ENCODE results near the gene FN1.
A peak's percentile ranks its signal among the peaks of the same experiment; 100 is the strongest.

FN1 gene

GRCh38 chr2:215405722-215406581 lies 29.9 kb downstream of the FN1 start:
- no peak for DNase-seq

GRCh38 chr2:215404348-215405012 lies 31.4 kb downstream of the FN1 start:
- DNase-seq = no peak

- no peak for DNase-seq
Measured at GRCh38 chr2:215403441-215404347, 32.2 kb downstream of the FN1 start.

- no peak for DNase-seq
Measured at GRCh38 chr2:215401896-215402379, 33.9 kb downstream of the FN1 start.

GRCh38 chr2:215399067-215399716 lies 36.7 kb downstream of the FN1 start:
- DNase-seq = no peak

- no peak for DNase-seq
Measured at GRCh38 chr2:215397632-215398341, 38.1 kb downstream of the FN1 start.

- DNase-seq = peak; percentile 27 to 30
Measured at GRCh38 chr2:215396595-215397313, 39.1 kb downstream of the FN1 start.

- DNase-seq = no peak
Measured at GRCh38 chr2:215395687-215396460, 40.0 kb downstream of the FN1 start.

- DNase-seq = peak; percentile 1 to 12
Measured at GRCh38 chr2:215394102-215394805, 41.6 kb downstream of the FN1 start.

GRCh38 chr2:215392687-215393270 lies 43.1 kb downstream of the FN1 start:
- no peak for DNase-seq

GRCh38 chr2:215392164-215392563 lies 43.7 kb downstream of the FN1 start:
- no peak for DNase-seq

- DNase-seq = no peak
Measured at GRCh38 chr2:215391531-215391930, 44.3 kb downstream of the FN1 start.

- no peak for DNase-seq
Measured at GRCh38 chr2:215390550-215390913, 45.3 kb downstream of the FN1 start.

- no peak for DNase-seq
Measured at GRCh38 chr2:215388002-215388728, 47.7 kb downstream of the FN1 start.

- no peak for DNase-seq
Measured at GRCh38 chr2:215386566-215386965, 49.3 kb downstream of the FN1 start.

GRCh38 chr2:215384710-215385109 lies 51.2 kb downstream of the FN1 start:
- no peak for DNase-seq

- DNase-seq = no peak
Measured at GRCh38 chr2:215383652-215384279, 52.1 kb downstream of the FN1 start.

GRCh38 chr2:215382480-215382879 lies 53.4 kb downstream of the FN1 start:
- no peak for DNase-seq
